SU-DHL-6 (cell line): ENCODE data around the gene NCOA1.

ENCODE experiments used
- CTCF ChIP-seq: fragments of 200-600 bp; sonication (generic); IDR thresholded peaks from one replicate; pipeline ENCODE4 v1.5.1; 2017; ENCODE audit warnings: antibody characterized with exemption, mild to moderate bottlenecking, low read length, moderate library complexity; ENCODE audit not compliant: insufficient read depth, poor library complexity, severe bottlenecking
- EZH2phosphoT487 ChIP-seq: fragments of 200-600 bp; sonication (generic), shearing (Covaris generic); conservative IDR thresholded peaks from 2 replicates; pipeline ENCODE4 v1.6.1; 2018; ENCODE audit warnings: mild to moderate bottlenecking, antibody characterized with exemption, low read length, moderate library complexity, mixed read lengths

DNA sequence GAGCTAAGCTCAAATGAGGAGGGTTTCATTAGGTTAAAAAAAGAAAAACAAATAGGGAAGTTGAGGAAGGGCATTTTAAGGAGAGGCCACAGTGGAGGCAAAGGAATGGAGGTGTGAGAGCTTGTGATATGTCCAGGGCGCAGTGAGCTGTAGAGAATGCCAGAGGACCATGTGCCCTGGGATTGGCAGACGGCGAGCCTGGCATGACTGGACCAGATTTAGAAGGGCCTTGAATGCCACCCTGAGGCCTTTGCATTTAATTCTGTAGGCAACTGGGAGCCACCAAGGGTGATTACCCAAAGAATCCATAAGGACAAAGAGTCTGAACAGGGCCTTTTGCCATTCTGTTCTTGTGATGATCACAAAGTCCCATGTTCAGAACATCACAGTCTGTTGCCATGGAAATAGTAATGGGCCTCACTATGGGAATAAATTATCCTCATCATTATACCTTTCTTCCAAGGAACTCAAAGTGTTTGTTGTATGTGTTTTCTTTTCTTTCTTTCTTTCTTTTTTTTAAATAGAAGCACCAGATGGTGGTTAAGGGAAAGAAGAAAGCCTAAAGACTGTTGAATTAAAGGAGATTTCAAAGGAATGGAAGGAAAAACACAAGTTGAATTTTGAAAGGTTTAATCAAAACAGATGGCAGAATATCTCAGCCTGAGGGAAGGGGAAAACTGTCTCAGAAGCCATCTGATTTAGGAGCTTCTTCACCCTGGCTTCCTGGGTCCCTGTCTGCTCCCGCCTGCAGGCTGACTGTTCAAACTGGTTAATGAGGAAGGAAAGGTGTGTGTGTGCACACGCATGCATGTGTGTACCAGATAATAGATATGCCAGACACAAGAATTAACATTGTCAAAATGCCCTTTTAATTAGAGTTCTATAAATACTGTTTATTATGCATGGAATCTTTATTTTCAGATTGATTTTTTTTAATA, 31.6 kb upstream of the NCOA1 start:
- TF ChIP-seq CTCF: no peak
- no peak for TF ChIP-seq EZH2phosphoT487
